GM10847 (cell line): Measurements from ENCODE around the gene SUMF1.

ENCODE experiments used
- POLR2A ChIP-seq: IDR thresholded peaks from 2 replicates; pipeline ENCODE4 v1.6.1; 2011; ENCODE audit not compliant: insufficient read length; ENCODE audit errors: extremely low read depth

The SUMF1 gene

GRCh38 chr3:4358273-4358672 is 108.8 kb downstream of the SUMF1 start:
- no peak for TF ChIP-seq POLR2A

- TF ChIP-seq POLR2A = no peak
These were observed 110.3 kb downstream of the SUMF1 start for GRCh38 chr3:4356546-4357410.

GRCh38 chr3:4356220-4356540 is 110.9 kb downstream of the SUMF1 start:
- TF ChIP-seq POLR2A = no peak

DNA sequence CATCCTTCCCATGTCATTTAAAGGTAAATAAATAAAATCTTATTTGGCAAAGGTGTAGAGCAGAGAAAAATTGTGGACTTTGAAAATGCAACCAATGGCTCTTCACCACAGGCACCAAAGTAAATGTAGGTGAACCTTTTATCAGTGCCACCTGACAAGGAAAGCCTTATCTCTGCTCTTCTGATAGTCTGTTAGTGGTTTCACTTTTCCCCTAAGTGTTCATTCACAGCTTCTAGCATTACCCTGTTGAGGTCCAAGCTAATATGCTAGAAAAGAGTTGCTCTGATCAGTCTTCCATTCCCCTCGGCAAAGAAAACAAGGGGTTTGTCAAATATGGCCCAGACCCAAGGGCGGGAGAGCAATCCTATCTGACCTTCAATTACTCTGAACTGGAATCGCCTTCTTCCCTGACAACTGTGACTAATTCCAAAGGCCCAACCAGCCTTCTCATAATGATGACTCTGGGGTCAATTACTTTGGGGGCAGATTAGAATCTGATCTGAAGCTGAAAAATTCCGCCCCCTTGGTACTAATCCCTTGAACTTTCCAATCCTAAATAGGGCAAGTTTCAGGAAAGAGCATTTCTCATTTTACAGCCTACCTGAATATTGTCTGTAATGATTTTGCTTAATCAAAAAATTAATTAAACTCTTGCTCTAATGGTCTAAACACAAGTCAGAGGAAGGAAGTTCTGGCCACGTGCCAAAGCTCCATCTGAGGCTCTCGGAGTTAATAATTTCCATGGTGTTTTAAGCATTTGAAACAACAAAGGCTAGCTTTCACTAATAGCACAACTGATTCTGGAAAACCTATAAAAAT is 111.5 kb downstream of the SUMF1 start:
- no peak for TF ChIP-seq POLR2A

DNA sequence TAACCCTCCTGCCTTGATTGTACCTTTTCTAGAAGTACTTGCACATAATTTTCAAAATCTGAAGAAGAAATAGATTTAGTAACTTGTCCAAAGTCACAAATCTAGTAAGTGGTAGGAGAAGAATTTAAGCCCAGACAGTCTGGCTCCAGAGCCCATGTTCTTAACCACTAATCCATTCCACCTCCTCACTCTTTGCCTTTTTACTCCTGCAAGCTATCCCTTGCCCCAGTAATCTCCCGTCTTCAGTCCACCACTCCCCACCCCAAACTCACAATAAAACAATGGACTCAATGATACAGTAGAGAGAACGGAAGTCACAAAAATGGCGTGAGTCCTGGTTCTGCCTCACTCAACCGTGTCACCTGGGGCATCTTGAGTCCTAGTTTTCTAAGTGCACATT is 115.2 kb downstream of the SUMF1 start:
- no peak for TF ChIP-seq POLR2A

DNA sequence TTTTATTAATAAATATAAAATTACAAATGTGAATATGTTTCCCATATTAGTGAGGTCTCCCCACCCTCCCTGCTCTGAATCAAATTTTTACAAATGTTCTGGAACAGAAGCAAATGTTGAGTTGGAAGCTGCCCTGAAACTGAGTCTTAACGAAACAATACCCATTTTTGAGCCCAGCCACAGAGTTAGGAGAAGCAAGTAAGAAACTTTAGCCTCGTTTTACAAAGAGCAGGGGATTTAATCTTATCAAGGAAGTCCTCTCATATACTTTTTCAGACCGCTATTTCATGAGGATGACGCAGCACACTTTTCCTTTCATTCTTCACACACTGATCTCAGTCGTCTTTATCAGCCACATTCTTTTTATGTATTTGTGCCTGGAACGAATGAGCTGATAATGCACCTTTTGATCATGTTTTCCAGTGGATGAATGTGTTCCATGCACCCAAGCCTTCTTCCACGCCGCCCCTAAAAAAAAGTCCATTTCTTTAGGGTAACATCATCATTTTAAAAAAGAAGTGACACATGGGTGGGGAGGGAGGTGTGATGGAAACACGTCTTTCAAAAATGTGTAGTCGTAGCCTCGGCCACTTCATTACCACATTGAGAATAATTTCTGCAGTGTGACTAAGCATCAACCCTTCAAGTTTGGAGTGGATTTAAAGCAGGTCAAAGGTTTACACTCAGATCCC is 115.8 kb downstream of the SUMF1 start:
- no peak for TF ChIP-seq POLR2A

- TF ChIP-seq POLR2A = no peak
These were observed 116.3 kb downstream of the SUMF1 start for GRCh38 chr3:4350789-4351163.

DNA sequence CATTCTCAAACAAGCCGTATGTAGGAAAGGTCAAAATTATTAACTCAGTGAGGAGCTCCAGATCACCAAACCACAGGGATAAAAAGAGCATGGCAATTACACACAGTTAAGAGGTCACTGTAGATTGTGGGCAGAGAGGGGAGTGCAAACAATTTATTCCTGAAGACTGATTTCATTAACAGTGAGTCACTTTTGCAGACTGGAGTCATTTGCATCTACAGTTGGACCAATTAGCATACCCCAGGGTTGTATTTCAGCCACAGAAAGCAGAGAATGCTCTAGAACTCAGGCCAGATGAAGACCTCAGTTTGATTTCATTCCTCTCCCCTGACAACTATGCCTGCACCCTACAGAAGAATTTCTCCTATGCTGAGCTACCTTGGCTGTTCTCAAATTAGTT is 123.8 kb downstream of the SUMF1 start:
- TF ChIP-seq POLR2A = no peak

DNA sequence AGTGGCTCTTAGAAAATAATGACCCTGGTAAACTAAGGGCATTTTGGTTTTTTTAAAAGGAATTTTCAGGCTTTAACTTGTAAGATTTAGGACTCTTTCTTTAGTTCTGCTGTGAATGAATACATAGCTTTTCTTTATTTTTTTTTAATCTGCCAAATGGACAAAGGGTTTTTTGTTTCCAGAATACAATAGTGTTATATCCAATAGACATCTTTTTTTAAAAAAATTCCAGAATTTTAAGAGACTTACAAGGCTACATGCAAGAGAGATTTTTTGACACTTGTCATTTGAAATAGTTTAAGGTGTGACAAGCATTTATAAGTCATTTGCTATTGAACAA is 125.8 kb downstream of the SUMF1 start:
- TF ChIP-seq POLR2A = no peak

GRCh38 chr3:4340411-4341335 is 126.4 kb downstream of the SUMF1 start:
- no peak for TF ChIP-seq POLR2A

DNA sequence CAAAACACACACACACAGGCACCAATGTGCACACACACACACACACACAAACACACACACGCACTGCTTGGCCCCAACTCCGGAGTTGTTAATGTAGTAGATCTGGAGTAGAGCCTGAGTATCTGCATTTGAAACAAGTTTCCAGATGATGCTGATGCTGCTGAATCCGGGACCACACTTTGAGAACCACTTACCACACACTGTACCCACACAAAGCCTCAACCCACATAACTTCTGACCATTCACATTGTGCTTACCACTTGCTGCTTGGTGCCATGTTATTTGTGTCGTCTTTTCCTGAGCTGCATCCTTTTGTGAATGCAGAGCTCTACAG is 127.0 kb downstream of the SUMF1 start:
- TF ChIP-seq POLR2A = no peak

DNA sequence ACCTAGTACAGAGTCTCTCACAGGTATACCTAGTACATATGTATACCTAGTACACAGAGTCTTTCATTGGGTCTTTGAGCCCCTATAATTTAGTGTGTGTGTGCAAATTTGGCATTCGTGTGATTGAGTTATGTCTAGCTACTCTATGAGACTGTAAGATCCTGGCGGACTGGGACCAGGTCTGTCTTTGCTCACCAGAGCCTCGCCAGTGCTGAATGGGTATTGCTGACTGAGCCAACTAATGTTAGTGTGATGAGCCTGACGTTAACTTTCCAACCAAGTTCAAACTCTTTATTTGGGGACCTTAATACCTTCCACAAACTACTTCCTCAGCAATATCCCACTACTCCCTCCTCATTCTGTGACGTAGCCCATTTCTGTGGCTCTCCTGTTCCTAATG is 128.3 kb downstream of the SUMF1 start:
- no peak for TF ChIP-seq POLR2A

- no peak for TF ChIP-seq POLR2A
These were observed 130.1 kb downstream of the SUMF1 start for GRCh38 chr3:4336850-4337546.

GRCh38 chr3:4335840-4336562 is 131.1 kb downstream of the SUMF1 start:
- TF ChIP-seq POLR2A = no peak
